GM12878 (cell line): ENCODE data around the gene SLA2. TPM values are rescaled to one million over a fixed set of nuclear protein-coding genes. Genes with fewer than 3 reads are reported as not detected.

Source experiments
- FOXM1 ChIP-seq: IDR thresholded peaks from 2 replicates; pipeline ENCODE4 v1.6.1; 2012; ENCODE audit warnings: low read depth, mild to moderate bottlenecking, inconsistent platforms, low read length, moderate library complexity
- GABPA ChIP-seq: IDR thresholded peaks from 2 replicates; pipeline ENCODE4 v1.6.1; 2014; ENCODE audit warnings: antibody characterized with exemption, low read depth, mild to moderate bottlenecking, inconsistent platforms
- HDAC6 ChIP-seq: fragments of 200-600 bp; sonication (generic); IDR thresholded peaks from one replicate; pipeline ENCODE4 v1.8.0; 2017; ENCODE audit warnings: antibody characterized with exemption; ENCODE audit not compliant: unreplicated experiment
- HDGF ChIP-seq: fragments of 450-650 bp; IDR thresholded peaks from 2 replicates; pipeline ENCODE4 v1.6.1; 2016; ENCODE audit warnings: antibody characterized with exemption
- IKZF1 ChIP-seq: fragments of 450-650 bp; conservative IDR thresholded peaks from 2 replicates; pipeline ENCODE4 v1.6.1; 2017; ENCODE audit warnings: antibody characterized with exemption, mild to moderate bottlenecking
- LARP7 ChIP-seq: fragments of 450-650 bp; IDR thresholded peaks from 2 replicates; pipeline ENCODE4 v1.6.1; 2017; ENCODE audit warnings: mild to moderate bottlenecking
- MEF2A ChIP-seq: IDR thresholded peaks from 2 replicates; pipeline ENCODE4 v1.6.1; 2011; ENCODE audit warnings: low read depth, mild to moderate bottlenecking, low read length, moderate library complexity; ENCODE audit not compliant: insufficient read depth
- MTA3 ChIP-seq: IDR thresholded peaks from 2 replicates; pipeline ENCODE4 v1.6.1; 2012; ENCODE audit warnings: low read length, inconsistent platforms, borderline replicate concordance
- NBN ChIP-seq: fragments of 450-650 bp; IDR thresholded peaks from 2 replicates; pipeline ENCODE4 v1.6.1; 2016
- NFYB ChIP-seq: IDR thresholded peaks from 2 replicates; pipeline ENCODE4 v1.6.1; 2011; ENCODE audit warnings: low read depth, mild to moderate bottlenecking, low read length, improper control_type of control experiment, moderate library complexity; ENCODE audit not compliant: insufficient read depth
- POLR2AphosphoS5 ChIP-seq: IDR thresholded peaks from 2 replicates; pipeline ENCODE4 v1.6.1; 2011; ENCODE audit warnings: mild to moderate bottlenecking, low read length, inconsistent platforms
- RAD51 ChIP-seq: fragments of 450-650 bp; IDR thresholded peaks from 2 replicates; pipeline ENCODE4 v1.6.1; 2016; ENCODE audit warnings: moderate library complexity, mild to moderate bottlenecking, inconsistent platforms
- SP1 ChIP-seq: IDR thresholded peaks from one replicate; pipeline ENCODE4 v1.6.1; 2011; ENCODE audit warnings: low read depth, low read length
- SRF ChIP-seq, 2 experiments: IDR thresholded peaks; 2 replicates each; pipeline ENCODE4 v1.6.1; 2011; ENCODE audit warnings: low read depth in 2 of 2, low read length in 2 of 2, mild to moderate bottlenecking in 1 of 2, moderate library complexity in 1 of 2
- ZNF24 ChIP-seq: fragments of 450-650 bp; IDR thresholded peaks from 2 replicates; pipeline ENCODE4 v1.6.1; 2017; ENCODE audit warnings: antibody characterized with exemption, mild to moderate bottlenecking
- polyA plus RNA-seq, 11 experiments: library from polyadenylated mRNA; depleted of rRNA in 4 of 11; unstranded in 6 of 11; stranded (reverse) in 5 of 11; fragments of >200 nt; fragmentation: Nextera tagmentation in 4 of 11; fragmentation: Illumina TruSeq in 1 of 11; extraction: Ambion mirVana in 4 of 11; extraction: Trizol in 1 of 11; gene quantifications; 1 replicate in 1 of 11; 2 replicates in 10 of 11; pipeline versions ENCODE4 v1.2.1 to v1.2.3, GENCODE V29; 2011 to 2016; ENCODE audit warnings: inconsistent platforms in 2 of 11, missing spikeins in 2 of 11, low read depth in 1 of 11
- total RNA-seq, 4 experiments: library from RNA; depleted of rRNA in 3 of 4; stranded (reverse); fragments of >200 nt in 3 of 4; fragmentation: Illumina TruSeq in 1 of 4; extraction: Trizol in 1 of 4; gene quantifications; 2 replicates each; pipeline versions ENCODE4 v1.2.1 to v1.2.3, GENCODE V29; 2013 to 2021
- TF ChIP-seq, protein P1 (sequence below): fragments of 450-650 bp; formaldehyde crosslinking; IDR thresholded peaks from 2 replicates; pipeline ENCODE4 v1.4.0; 2022; ENCODE audit warnings: mild to moderate bottlenecking, moderate library complexity
- TF ChIP-seq, protein P2 (sequence below): IDR thresholded peaks from 2 replicates; pipeline ENCODE4 v1.6.1; 2011; ENCODE audit warnings: mild to moderate bottlenecking, low read depth, low read length, moderate library complexity; ENCODE audit not compliant: insufficient replicate concordance
- TF ChIP-seq, protein P3 (sequence below): fragments of 450-650 bp; IDR thresholded peaks from 2 replicates; pipeline ENCODE4 v1.6.1; 2017; ENCODE audit warnings: borderline replicate concordance
- TF ChIP-seq, protein P4 (sequence below): fragments of 150-350 bp; IDR thresholded peaks from 2 replicates; pipeline ENCODE4 v1.6.1; 2014; ENCODE audit warnings: mild to moderate bottlenecking, low read depth, low read length
- TF ChIP-seq, protein P5 (sequence below): fragments of 450-650 bp; IDR thresholded peaks from 2 replicates; pipeline ENCODE4 v1.6.1; 2014; ENCODE audit warnings: mild to moderate bottlenecking

SLA2 gene
- total and polyA plus RNA-seq, 10 of the 15 experiments (the other 5 are each of a cell fraction or from before 2014, with no cell fraction given) = 0.29 to 3.3 (median 1.4) TPM

DNA sequence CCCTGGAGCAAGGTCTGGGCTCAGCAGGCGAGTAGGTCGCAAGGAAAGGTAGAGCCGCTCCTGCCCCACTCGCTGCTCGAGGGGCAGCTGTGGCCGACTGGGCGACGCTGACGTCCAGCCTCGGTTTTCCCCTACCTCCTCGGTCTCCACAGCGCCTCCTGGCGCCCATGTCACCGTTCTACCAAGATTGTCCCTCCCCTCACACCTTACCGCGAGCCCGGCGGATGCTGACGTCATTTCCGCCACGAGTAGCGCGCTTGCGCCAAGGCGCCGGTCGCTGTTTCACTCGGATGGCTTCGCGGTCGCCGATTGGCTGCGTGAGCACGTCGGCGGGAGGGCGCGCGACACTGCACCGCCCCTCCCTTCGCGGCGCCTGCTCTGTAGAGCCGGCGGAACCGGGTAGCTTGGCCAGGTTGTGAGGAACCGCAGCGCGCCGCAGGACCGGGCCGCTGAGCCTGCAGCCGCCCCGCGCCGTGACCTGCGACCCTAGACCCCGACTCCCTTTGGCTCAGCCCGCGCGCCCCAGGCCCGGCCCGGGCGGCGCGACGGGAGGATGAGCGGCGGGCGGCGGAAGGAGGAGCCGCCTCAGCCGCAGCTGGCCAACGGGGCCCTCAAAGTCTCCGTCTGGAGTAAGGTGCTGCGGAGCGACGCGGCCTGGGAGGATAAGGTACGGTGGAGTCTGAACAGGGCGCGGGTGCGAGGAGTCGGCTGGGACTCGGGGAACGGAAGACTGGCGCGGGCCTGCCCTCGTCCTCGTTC is 40.4 kb downstream of the SLA2 start, which contains the start of gene RAB5IF (continued):
- TF ChIP-seq RAD51 (no peak), LARP7 (peak; percentile 80), ZNF24 (no peak), MTA3 (no peak), HDGF (peak; percentile 68; the same call in 1 of the 2 replicates), FOXM1 (peak; percentile 20; the same call in 1 of the 2 replicates), NBN (peak; percentile 98), GABPA (peak; percentile 89), IKZF1 (peak; percentile 96), POLR2AphosphoS5 (peak; percentile 96), NFYB (peak; percentile 70; the same call in 1 of the 2 replicates), SP1 (peak; percentile 83), MEF2A (no peak), SRF (IDR thresholded peaks at IDR 0.05; ENCODE audit: low read depth in 2 of 2, low read length in 2 of 2) (no peak), HDAC6 (no peak)
- TF ChIP-seq, protein P1, sequence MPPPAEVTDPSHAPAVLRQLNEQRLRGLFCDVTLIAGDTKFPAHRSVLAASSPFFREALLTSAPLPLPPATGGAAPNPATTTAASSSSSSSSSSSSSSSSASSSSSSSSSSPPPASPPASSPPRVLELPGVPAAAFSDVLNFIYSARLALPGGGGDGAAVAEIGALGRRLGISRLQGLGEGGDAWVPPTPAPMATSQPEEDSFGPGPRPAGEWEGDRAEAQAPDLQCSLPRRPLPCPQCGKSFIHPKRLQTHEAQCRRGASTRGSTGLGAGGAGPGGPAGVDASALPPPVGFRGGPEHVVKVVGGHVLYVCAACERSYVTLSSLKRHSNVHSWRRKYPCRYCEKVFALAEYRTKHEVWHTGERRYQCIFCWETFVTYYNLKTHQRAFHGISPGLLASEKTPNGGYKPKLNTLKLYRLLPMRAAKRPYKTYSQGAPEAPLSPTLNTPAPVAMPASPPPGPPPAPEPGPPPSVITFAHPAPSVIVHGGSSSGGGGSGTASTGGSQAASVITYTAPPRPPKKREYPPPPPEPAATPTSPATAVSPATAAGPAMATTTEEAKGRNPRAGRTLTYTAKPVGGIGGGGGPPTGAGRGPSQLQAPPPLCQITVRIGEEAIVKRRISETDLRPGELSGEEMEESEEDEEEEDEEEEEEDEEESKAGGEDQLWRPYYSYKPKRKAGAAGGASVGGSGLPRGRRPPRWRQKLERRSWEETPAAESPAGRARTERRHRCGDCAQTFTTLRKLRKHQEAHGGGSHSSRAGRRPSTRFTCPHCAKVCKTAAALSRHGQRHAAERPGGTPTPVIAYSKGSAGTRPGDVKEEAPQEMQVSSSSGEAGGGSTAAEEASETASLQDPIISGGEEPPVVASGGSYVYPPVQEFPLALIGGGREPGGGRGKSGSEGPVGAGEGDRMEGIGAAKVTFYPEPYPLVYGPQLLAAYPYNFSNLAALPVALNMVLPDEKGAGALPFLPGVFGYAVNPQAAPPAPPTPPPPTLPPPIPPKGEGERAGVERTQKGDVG (CRISPR knock-in tag) = 0 out of 2 replicates have a peak, but pooled peaks have one; percentile 33
- TF ChIP-seq, protein P2, sequence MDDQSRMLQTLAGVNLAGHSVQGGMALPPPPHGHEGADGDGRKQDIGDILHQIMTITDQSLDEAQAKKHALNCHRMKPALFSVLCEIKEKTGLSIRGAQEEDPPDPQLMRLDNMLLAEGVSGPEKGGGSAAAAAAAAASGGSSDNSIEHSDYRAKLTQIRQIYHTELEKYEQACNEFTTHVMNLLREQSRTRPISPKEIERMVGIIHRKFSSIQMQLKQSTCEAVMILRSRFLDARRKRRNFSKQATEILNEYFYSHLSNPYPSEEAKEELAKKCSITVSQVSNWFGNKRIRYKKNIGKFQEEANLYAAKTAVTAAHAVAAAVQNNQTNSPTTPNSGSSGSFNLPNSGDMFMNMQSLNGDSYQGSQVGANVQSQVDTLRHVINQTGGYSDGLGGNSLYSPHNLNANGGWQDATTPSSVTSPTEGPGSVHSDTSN = no peak
- TF ChIP-seq, protein P3, sequence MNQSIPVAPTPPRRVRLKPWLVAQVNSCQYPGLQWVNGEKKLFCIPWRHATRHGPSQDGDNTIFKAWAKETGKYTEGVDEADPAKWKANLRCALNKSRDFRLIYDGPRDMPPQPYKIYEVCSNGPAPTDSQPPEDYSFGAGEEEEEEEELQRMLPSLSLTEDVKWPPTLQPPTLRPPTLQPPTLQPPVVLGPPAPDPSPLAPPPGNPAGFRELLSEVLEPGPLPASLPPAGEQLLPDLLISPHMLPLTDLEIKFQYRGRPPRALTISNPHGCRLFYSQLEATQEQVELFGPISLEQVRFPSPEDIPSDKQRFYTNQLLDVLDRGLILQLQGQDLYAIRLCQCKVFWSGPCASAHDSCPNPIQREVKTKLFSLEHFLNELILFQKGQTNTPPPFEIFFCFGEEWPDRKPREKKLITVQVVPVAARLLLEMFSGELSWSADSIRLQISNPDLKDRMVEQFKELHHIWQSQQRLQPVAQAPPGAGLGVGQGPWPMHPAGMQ = no peak
- TF ChIP-seq, protein P4, sequence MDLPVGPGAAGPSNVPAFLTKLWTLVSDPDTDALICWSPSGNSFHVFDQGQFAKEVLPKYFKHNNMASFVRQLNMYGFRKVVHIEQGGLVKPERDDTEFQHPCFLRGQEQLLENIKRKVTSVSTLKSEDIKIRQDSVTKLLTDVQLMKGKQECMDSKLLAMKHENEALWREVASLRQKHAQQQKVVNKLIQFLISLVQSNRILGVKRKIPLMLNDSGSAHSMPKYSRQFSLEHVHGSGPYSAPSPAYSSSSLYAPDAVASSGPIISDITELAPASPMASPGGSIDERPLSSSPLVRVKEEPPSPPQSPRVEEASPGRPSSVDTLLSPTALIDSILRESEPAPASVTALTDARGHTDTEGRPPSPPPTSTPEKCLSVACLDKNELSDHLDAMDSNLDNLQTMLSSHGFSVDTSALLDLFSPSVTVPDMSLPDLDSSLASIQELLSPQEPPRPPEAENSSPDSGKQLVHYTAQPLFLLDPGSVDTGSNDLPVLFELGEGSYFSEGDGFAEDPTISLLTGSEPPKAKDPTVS = 0 out of 2 replicates have a peak, but pooled peaks have one; percentile 69
- TF ChIP-seq, protein P5, sequence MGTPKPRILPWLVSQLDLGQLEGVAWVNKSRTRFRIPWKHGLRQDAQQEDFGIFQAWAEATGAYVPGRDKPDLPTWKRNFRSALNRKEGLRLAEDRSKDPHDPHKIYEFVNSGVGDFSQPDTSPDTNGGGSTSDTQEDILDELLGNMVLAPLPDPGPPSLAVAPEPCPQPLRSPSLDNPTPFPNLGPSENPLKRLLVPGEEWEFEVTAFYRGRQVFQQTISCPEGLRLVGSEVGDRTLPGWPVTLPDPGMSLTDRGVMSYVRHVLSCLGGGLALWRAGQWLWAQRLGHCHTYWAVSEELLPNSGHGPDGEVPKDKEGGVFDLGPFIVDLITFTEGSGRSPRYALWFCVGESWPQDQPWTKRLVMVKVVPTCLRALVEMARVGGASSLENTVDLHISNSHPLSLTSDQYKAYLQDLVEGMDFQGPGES = no peak; the same call in 1 of the 2 replicates
